Stimulated activated CD8-positive, alpha-beta memory T cell treated with anti-CD3 and anti-CD28 coated beads, Interleukin-12 subunit alpha, Interleukin-12 subunit beta, amount 100 ng/mL, for 4 hours (primary cell): Measurements from ENCODE around the gene SELENOS.

Experiments
- DNase-seq: peaks from one replicate; pipeline ENCODE4 v3.0.0-alpha.2; 2020; ENCODE audit warnings: low read depth

SELENOS gene

GRCh38 chr15:101277038-101277822 is at the start of gene SELENOS:
SELENOS (minus strand) TSS chr15:101277485; CDS start chr15:101277417, 68 bp downstream.
- DNase-seq: peak; percentile 81

DNA sequence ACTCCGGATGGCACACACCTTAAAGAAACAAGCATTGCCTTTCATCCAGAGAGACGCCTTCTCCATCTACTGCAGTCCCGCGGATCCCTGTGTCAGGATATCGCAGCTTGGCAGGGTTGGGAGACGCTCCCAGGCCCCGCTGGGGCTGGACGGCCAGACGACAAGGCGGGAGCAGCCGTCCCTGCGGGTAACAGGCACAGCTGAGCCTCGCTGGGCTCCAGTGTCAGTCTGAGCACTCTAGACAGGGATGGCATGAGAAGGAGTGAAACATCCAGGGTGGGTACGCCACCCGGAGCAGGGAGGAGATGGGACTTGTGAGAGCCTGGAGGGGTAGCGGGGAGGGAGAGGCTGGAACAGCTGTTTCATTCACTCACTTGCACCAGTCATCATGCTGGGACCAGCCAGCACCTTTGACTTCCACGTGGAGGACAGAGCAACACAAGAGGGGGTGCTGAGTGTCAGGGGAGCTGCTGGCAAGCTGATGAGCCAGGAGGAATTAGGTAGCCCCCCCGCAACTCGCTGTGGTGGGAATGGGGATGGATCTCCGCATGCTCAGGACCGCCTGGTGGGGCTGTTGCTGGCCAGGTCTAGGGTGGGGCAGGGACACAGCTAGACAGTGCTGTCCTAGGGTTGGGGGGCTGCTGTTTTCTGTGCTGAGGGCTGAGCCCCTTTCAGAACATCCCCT is 49.3 kb upstream of the SELENOS start:
- DNase-seq: no peak

GRCh38 chr15:101326026-101326315 is 48.7 kb upstream of the SELENOS start:
- no peak for DNase-seq

- DNase-seq: no peak
These were observed 48.2 kb upstream of the SELENOS start for GRCh38 chr15:101325263-101326025.

- DNase-seq: no peak
These were observed 47.4 kb upstream of the SELENOS start for GRCh38 chr15:101324524-101325177.

GRCh38 chr15:101323793-101324523 is 46.7 kb upstream of the SELENOS start:
- no peak for DNase-seq

DNA sequence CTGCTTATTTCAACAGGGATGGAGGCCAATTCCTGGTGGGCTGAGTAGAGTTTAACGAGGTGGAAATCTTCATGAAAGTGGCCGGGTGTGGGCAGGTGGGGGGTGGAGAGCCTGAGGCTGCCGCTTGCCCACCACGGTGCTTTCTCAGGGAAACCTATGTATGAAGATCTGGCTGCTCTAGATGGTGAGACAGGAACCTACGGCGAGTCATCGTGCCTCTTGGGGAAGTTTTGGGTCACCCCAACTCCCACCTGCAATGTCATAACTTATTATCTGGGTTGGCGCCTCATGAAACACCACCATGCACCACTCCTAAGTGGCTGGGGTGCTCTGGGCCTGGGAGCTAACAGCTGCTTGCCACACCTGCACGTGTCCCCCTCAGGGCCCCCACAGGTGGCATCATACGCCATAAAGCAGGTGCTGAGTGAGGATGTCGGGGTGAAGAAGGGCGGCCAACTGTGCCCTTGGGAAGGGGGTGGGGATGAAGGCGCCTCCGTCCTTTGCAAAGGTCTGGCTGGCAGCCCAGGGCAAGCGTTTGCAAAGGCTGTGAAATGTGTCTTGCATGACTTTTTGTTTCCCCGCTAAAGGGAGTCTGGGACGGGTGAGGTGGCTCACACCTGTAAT is 45.7 kb upstream of the SELENOS start:
- no peak for DNase-seq

- no peak for DNase-seq
These were observed 44.9 kb upstream of the SELENOS start for GRCh38 chr15:101322016-101322695.

GRCh38 chr15:101320501-101321052 is 43.3 kb upstream of the SELENOS start:
- peak; percentile 35 for DNase-seq

DNA sequence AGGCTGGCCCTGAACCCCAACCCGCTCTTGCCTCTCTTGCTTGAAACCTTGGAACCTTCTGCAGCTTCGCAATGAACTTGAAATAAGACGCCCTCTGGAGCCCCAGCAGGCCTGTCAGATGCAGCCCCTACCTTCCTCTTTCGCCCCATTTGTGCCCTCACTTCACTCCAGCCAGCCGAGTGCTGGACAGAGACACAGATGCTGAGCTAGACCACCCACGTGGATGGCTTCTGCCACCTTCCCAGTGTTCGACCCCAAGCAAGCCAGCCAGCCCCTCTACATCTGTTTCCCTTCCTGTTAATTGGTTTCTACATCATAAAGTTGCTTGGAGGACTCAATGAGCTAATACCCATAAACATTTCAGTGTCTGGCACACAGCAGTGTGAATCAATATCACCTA is 41.6 kb upstream of the SELENOS start:
- no peak for DNase-seq

DNA sequence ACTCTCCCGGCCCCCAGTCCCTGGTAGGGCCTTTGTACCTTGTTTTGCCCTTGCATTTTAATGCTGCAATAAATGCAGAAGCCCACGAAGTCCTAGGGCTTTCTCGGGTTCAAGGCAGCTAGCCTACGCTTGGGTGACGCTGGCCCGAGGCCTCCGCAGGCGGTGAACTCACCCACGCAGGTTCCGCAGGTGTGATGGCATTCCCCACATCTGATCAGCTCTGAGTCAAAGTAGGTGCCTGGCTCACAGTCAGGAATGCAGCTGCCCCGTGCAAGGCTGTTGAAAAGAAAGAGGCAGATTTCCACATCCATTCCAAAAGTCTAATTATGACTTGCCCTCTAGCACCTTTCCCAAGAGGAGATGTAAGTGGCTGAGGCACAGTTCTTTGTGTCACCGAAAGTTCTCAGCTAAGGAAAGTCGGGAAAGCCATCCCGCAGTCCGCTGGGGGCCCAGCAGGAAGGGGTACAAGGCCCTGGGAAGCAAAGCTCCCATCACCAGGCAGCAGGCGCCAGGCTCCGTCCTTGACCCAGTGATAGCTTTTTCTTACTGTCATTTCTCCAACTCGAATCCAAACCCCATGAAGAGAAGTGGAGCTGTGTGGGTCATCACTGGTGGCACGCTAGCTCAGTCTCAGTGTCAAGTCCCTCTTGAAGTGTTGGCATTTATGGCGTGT is 41.0 kb upstream of the SELENOS start:
- DNase-seq: no peak

DNA sequence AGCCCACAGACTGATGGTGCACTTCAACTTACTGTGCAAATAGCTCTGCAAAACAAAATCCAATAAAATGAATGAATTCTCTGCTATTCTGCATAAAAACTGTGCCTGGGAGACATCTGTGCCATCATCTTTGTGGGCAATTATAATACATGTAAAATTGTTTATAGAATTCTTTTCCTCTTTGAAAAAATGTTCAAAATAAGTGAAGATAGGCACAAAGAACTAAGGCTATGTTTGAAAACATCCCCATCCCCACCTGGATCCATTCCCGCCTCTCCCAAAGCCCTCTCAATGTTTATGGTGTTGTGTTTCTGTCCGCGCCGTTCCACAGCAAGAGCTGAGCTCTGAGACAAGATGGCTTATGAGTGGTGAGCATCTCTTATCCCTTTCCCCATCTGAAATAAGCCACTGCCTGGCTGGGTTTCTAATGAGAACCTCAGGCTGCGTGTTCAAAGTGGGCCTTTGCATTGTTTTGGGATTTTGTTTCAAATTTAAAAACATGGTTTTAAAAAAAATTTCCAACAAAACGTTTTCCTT is 40.1 kb upstream of the SELENOS start:
- no peak for DNase-seq

DNA sequence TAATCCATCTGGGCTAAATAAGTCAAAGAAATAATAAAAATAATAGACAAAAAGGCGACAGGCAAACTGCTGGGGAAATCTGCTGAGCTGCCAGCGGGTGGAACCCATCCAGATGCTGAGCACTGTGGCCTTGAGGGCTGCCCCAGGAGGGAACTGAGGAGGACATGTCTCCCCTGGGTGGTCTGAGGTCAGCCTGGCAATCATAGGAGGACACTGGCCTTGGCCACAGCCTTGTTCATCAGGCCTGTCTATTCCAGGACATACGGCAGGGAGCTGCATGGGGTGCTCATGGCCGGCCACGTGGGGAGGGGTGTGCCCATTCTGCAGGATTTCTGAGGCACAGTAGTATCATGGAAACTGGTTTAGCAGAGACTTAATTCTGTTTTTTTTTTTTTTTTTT is 39.2 kb upstream of the SELENOS start:
- no peak for DNase-seq

DNA sequence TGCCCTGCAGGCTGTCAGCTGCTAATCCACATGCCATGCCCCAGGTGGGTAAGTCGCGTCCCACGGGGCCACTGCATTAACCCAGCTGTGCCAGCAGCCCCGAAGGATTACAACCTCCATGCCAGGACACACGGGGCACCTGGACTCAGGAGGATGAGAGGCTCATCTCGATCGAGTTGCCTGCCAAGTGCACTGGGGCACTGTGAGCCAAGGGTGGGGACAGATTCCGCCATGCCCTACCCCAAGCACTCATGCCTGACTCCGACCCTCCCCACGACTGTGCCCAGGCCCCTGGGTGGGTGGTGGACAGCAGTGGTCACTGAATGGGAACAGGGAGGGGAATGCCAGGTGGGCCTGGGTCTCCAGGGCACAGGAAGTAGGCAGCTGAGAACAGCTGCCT is 38.5 kb upstream of the SELENOS start:
- DNase-seq: no peak

- DNase-seq: no peak
These were observed 37.2 kb upstream of the SELENOS start for GRCh38 chr15:101314336-101315125.

- no peak for DNase-seq
These were observed 35.9 kb upstream of the SELENOS start for GRCh38 chr15:101313041-101313761.

DNA sequence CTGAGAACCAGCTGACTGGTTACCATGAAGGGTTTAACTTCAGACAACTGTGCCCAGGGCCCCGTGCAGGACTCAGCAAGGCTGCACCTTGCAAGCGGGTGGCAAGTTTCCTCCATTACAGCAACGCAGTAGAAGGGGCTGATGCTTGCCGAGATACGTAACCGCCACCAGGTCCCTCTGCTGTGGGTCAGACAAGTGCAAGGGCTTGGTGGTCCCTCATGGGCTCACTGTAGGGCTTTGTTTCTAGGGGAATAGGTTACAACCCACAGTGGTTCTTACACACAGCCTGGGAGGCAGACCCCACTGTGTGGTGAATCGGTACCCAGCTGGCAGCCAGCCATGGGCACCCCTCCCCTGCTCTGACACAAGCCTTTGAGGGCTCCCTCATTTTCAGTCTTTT is 33.2 kb upstream of the SELENOS start:
- no peak for DNase-seq

DNA sequence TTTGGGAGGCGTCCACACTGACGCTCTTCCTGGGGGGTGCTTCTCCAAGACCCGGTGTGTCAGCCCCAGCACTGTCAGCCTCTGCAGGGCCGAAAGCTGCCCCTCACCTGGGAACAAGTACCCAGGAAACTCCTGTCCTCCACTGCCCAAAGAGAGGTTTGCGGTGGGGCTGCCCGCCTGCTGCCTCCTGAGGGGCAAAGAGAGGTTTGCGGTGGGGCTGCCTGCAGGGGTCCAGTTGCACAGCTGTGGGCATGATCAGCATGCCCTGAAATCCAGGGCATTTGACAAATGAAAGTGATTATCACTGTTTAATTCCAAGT is 32.8 kb upstream of the SELENOS start:
- no peak for DNase-seq
